Measurements from ENCODE around the gene SEC24C. TPM values are rescaled to one million over a fixed set of nuclear protein-coding genes. Genes with fewer than 3 reads are reported as not detected.

Gene SEC24C
- total and polyA plus RNA-seq, 2 of the 4 experiments (the other 2 are of a cell fraction): 74.2 to 88.9 TPM

GRCh38 chr10:73768881-73769280, 24.7 kb downstream of the SEC24C start:
- H3K27ac ChIP-seq (ENCODE audit: insufficient read depth, low read length): no peak overlapping the region
- H4K91ac ChIP-seq (ENCODE audit: insufficient read depth, low read depth, low read length): no peak overlapping the region
- no peak overlapping the region for H2BK120ac ChIP-seq (ENCODE audit: low read depth, low read length)
- H3K23ac ChIP-seq (ENCODE audit: low read depth, low read length): no peak overlapping the region
- no peak overlapping the region for H2AK9ac ChIP-seq (replicated peaks; ENCODE audit: low read depth, low read length, poor library complexity)
- H4K5ac ChIP-seq (ENCODE audit: low read depth, low read length): no peak overlapping the region
- intact Hi-C loops (cut with micrococcal nuclease) (no loop called here), in situ Hi-C loops (cut with MboI; ENCODE audit: low sequenced_read_pairs) (no loop called here), dilution Hi-C loops (cut with HindIII; ENCODE audit: low sequenced_read_pairs, unreplicated experiment) (no loop called here)
- no peak overlapping the region for H3K56ac ChIP-seq (ENCODE audit: extremely low read depth, insufficient read depth, low read length)
- no peak overlapping the region for H2BK20ac ChIP-seq (ENCODE audit: low read depth, low read length)
- no peak overlapping the region for H4K8ac ChIP-seq (ENCODE audit: low read depth in 2 of 2, low read length in 2 of 2)
- no peak overlapping the region for H2AFZ ChIP-seq (replicated peaks; ENCODE audit: low read length, poor library complexity)
- H3K9ac ChIP-seq (ENCODE audit: low read depth, low read length): no peak overlapping the region
- peaks cover 66% of the 10 kb centered on the region for H3K36me3 ChIP-seq (ENCODE audit: control insufficient read depth, insufficient read depth, low read length)
- H3K4me3 ChIP-seq (ENCODE audit: insufficient read depth, low read depth, low read length): no peak overlapping the region
- ChIA-PET POLR2A (ENCODE audit: unreplicated experiment) (no interaction called here), CTCF (no interaction called here)
- WGBS, 2 experiments (ENCODE audit: extremely low coverage in 2 of 2, insufficient read length in 1 of 2): 77% methylated on average over 3 of the region's 11 CpGs; no CpG with 5 or more reads in 1 of the 2 experiments
- DNase-seq (no peak), ATAC-seq (ENCODE audit: low read depth) (no peak)
- peaks cover 20 to 61% of the 10 kb centered on the region in 2 experiments for H3K79me1 ChIP-seq (ENCODE audit: low read depth in 1 of 2, low read length in 2 of 2)
- H2AK5ac ChIP-seq (ENCODE audit: low read depth, low read length): no peak overlapping the region
- H3K4ac ChIP-seq (ENCODE audit: low read depth, low read length): no peak overlapping the region
- H3K9me1 ChIP-seq (ENCODE audit: insufficient read depth, low read length): peaks cover 13% of the 10 kb centered on the region
- TF ChIP-seq POLR2A (IDR thresholded peaks at IDR 0.05; ENCODE audit: low read depth, low read length) (no peak), CEBPB (IDR thresholded peaks at IDR 0.05; ENCODE audit: low read depth, low read length) (no peak), MXI1 (IDR thresholded peaks at IDR 0.05; ENCODE audit: borderline replicate concordance, low read depth, low read length) (no peak), CHD1 (IDR thresholded peaks at IDR 0.05; ENCODE audit: low read depth, low read length) (no peak), MAZ (IDR thresholded peaks at IDR 0.05; ENCODE audit: borderline replicate concordance, low read depth, low read length) (no peak), RCOR1 (IDR thresholded peaks at IDR 0.05; ENCODE audit: insufficient replicate concordance, low read length) (no peak), SMC3 (IDR thresholded peaks at IDR 0.05; ENCODE audit: low read depth, low read length) (no peak), FOS (IDR thresholded peaks at IDR 0.05; ENCODE audit: low read depth, low read length) (no peak)
- no peaks in the 10 kb centered on the region for H3K27me3 ChIP-seq (ENCODE audit: control insufficient read depth, insufficient read depth, low read length)
- no peak overlapping the region for H2BK15ac ChIP-seq (ENCODE audit: low read depth, low read length)
- no peak overlapping the region for H3K18ac ChIP-seq (ENCODE audit: low read depth, low read length)
- BruUV-seq (replicated peaks): no TSS peak
- H3K4me1 ChIP-seq (ENCODE audit: control insufficient read depth, insufficient read depth, low read length): peaks cover 3% of the 10 kb centered on the region; the same call in 1 of the 2 replicates
- no peak overlapping the region for H3K4me2 ChIP-seq (ENCODE audit: low read depth, low read length)
- peaks cover 9% of the 10 kb centered on the region; the same call in 1 of the 2 replicates for H4K20me1 ChIP-seq (ENCODE audit: insufficient read depth, low read length)
- H3K14ac ChIP-seq (replicated peaks; ENCODE audit: low read depth, low read length): no peak overlapping the region
- H2BK5ac ChIP-seq (ENCODE audit: low read depth, low read length, poor library complexity, severe bottlenecking): no peak overlapping the region
- no peaks in the 10 kb centered on the region for H3K9me3 ChIP-seq (ENCODE audit: control insufficient read depth, insufficient read depth, low read length)

Measured in IMR-90 (cell line).